HEK293T (cell line): ENCODE results near the gene KSR2.

Experiments used
- CTCF ChIA-PET: fragments of 350-600 bp; formaldehyde crosslinking; extraction: SDS; loops from one replicate; lab custom pipeline; 2021; ENCODE audit warnings: antibody characterized with exemption, inconsistent platforms; lab: Yijun Ruan, JAX
- POLR2A ChIA-PET: fragments of 350-600 bp; formaldehyde crosslinking; extraction: SDS; loops from one replicate; lab custom pipeline; 2020; ENCODE audit warnings: antibody characterized with exemption, inconsistent platforms; lab: Yijun Ruan, JAX
- DNase-seq: peaks from one replicate; pipeline ENCODE4 v3.0.0; 2012; ENCODE audit warnings: mixed read lengths; ENCODE audit errors: extremely low spot score
- ARNT ChIP-seq: fragments of 450-650 bp; IDR thresholded peaks from 2 replicates; pipeline ENCODE4 v1.6.1; 2017; ENCODE audit warnings: mild to moderate bottlenecking
- BHLHE40 ChIP-seq: fragments of 450-650 bp; IDR thresholded peaks from 2 replicates; pipeline ENCODE4 v1.6.1; 2016; ENCODE audit warnings: mild to moderate bottlenecking, moderate library complexity, borderline replicate concordance
- CTBP1 ChIP-seq: fragments of 450-650 bp; IDR thresholded peaks from 2 replicates; pipeline ENCODE4 v1.6.1; 2016; ENCODE audit warnings: borderline replicate concordance
- ELF4 ChIP-seq: fragments of 450-650 bp; IDR thresholded peaks from 2 replicates; pipeline ENCODE4 v1.6.1; 2017; ENCODE audit warnings: antibody characterized with exemption
- FOXA1 ChIP-seq: fragments of 450-650 bp; IDR thresholded peaks from 2 replicates; pipeline ENCODE4 v1.6.1; 2016; ENCODE audit warnings: mild to moderate bottlenecking
- FOXK2 ChIP-seq: fragments of 450-650 bp; IDR thresholded peaks from 2 replicates; pipeline ENCODE4 v1.6.1; 2016; ENCODE audit warnings: mild to moderate bottlenecking
- FOXM1 ChIP-seq: fragments of 450-650 bp; IDR thresholded peaks from 2 replicates; pipeline ENCODE4 v1.6.1; 2017; ENCODE audit warnings: mild to moderate bottlenecking, borderline replicate concordance
- HDGF ChIP-seq: fragments of 450-650 bp; IDR thresholded peaks from 2 replicates; pipeline ENCODE4 v1.6.1; 2017; ENCODE audit warnings: antibody characterized with exemption, borderline replicate concordance
- L3MBTL2 ChIP-seq: fragments of 450-650 bp; conservative IDR thresholded peaks from 2 replicates; pipeline ENCODE4 v1.6.1; 2016; ENCODE audit warnings: mild to moderate bottlenecking
- LEF1 ChIP-seq: fragments of 450-650 bp; IDR thresholded peaks from 2 replicates; pipeline ENCODE4 v1.6.1; 2017; ENCODE audit warnings: mild to moderate bottlenecking, borderline replicate concordance
- NFRKB ChIP-seq: fragments of 450-650 bp; IDR thresholded peaks from 2 replicates; pipeline ENCODE4 v1.6.1; 2016; ENCODE audit warnings: mild to moderate bottlenecking, moderate library complexity
- PKNOX1 ChIP-seq: fragments of 450-650 bp; IDR thresholded peaks from 2 replicates; pipeline ENCODE4 v1.6.1; 2016
- SP1 ChIP-seq: fragments of 450-650 bp; IDR thresholded peaks from 2 replicates; pipeline ENCODE4 v1.6.1; 2017
- SUZ12 ChIP-seq: fragments of 450-650 bp; IDR thresholded peaks from 2 replicates; pipeline ENCODE4 v1.6.1; 2016; ENCODE audit warnings: mild to moderate bottlenecking
- TARDBP ChIP-seq: fragments of 450-650 bp; IDR thresholded peaks from 2 replicates; pipeline ENCODE4 v1.6.1; 2016
- ZNF384 ChIP-seq: fragments of 450-650 bp; IDR thresholded peaks from 2 replicates; pipeline ENCODE4 v1.6.1; 2016

KSR2 gene

GRCh38 chr12:117468016-117468415 lies 500.8 kb downstream of the KSR2 start:
- ChIA-PET POLR2A (no interaction called here), CTCF (interaction anchor here (0.5 kb wide), 1 partner anchor 9 kb away, joined by 3 read pairs; no protein-coding TSS in a partner anchor)
- DNase-seq, result no peak
- TF ChIP-seq ELF4, result no peak
- TF ChIP-seq FOXA1, result no peak
- no peak for TF ChIP-seq PKNOX1
- no peak for TF ChIP-seq ARNT
- TF ChIP-seq HDGF, result no peak
- no peak for TF ChIP-seq TARDBP
- no peak for TF ChIP-seq L3MBTL2
- no peak for TF ChIP-seq SP1
- no peak for TF ChIP-seq NFRKB
- TF ChIP-seq CTBP1, result no peak
- TF ChIP-seq SUZ12, result no peak
- no peak for TF ChIP-seq BHLHE40
- TF ChIP-seq FOXM1, result no peak
- no peak for TF ChIP-seq ZNF384
- TF ChIP-seq FOXK2, result no peak
- no peak for TF ChIP-seq LEF1

GRCh38 chr12:117467588-117467987 lies 501.2 kb downstream of the KSR2 start:
- DNase-seq, result no peak
- CTCF ChIA-PET, result interaction anchor here (0.5 kb wide), 1 partner anchor 9 kb away, joined by 3 read pairs; no protein-coding TSS in a partner anchor
- TF ChIP-seq CTBP1 (no peak), BHLHE40 (no peak), ARNT (no peak), LEF1 (no peak), SUZ12 (no peak), NFRKB (no peak), FOXM1 (no peak), HDGF (no peak), FOXA1 (no peak), TARDBP (no peak)
- POLR2A ChIA-PET, result no interaction called here

GRCh38 chr12:117466677-117467362 lies 502.0 kb downstream of the KSR2 start:
- POLR2A ChIA-PET, result no interaction called here
- DNase-seq, result no peak
- CTCF ChIA-PET, result no interaction called here
- TF ChIP-seq FOXK2, result no peak

- TF ChIP-seq SUZ12, result no peak
- POLR2A ChIA-PET, result no interaction called here
- DNase-seq, result no peak
- CTCF ChIA-PET, result no interaction called here
These were observed 507.1 kb downstream of the KSR2 start for GRCh38 chr12:117461732-117462131.

GRCh38 chr12:117459229-117459628 lies 509.6 kb downstream of the KSR2 start:
- DNase-seq, result no peak
- ChIA-PET POLR2A (no interaction called here), CTCF (no interaction called here)
- TF ChIP-seq LEF1, result no peak
- no peak for TF ChIP-seq ARNT
- no peak for TF ChIP-seq BHLHE40
- TF ChIP-seq ELF4, result no peak
- no peak for TF ChIP-seq HDGF
- TF ChIP-seq TARDBP, result no peak
- TF ChIP-seq FOXA1, result no peak
- no peak for TF ChIP-seq L3MBTL2
- no peak for TF ChIP-seq SP1
- no peak for TF ChIP-seq CTBP1
- no peak for TF ChIP-seq FOXK2

GRCh38 chr12:117457189-117457588 lies 511.6 kb downstream of the KSR2 start:
- TF ChIP-seq L3MBTL2, result no peak
- TF ChIP-seq ARNT, result no peak
- ChIA-PET CTCF (no interaction called here), POLR2A (no interaction called here)
- DNase-seq, result no peak

- DNase-seq, result no peak
- TF ChIP-seq FOXK2 (no peak), BHLHE40 (no peak), PKNOX1 (no peak), FOXA1 (no peak), L3MBTL2 (no peak), HDGF (no peak), NFRKB (no peak), SP1 (no peak), CTBP1 (no peak), ZNF384 (no peak), SUZ12 (no peak), ARNT (no peak), LEF1 (no peak), FOXM1 (no peak), ELF4 (no peak), TARDBP (no peak)
- ChIA-PET CTCF (no interaction called here), POLR2A (no interaction called here)
These were observed 512.7 kb downstream of the KSR2 start for GRCh38 chr12:117456076-117456475.
